ENCODE results near the gene BORCS8.

The BORCS8 gene

DNA sequence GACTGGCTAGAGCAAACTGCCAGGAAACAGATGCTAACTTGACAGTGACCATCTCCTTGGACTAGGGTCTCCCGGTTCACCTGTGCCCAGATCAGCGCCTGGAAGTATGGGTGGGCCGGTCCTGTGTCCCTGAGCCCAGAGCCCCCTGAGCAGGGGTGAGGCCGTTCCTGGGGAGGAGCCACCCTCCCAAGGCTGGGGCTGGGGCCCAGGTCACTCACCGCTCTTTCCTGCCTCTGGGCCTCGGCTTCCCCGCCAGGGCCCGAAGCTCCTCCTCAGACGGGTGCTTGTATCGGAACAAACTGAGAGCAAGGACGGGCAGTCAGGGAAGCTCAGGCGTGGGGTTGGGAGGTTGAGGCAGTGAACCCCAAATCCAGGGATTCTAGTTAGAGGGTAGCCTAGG lies 59.0 kb downstream of the BORCS8 start:
- no peak overlapping the region for H3K4me3 ChIP-seq (replicated peaks in 1 of 2; ENCODE audit: low read depth in 2 of 2, low read length in 2 of 2)
- TF ChIP-seq, protein P1, sequence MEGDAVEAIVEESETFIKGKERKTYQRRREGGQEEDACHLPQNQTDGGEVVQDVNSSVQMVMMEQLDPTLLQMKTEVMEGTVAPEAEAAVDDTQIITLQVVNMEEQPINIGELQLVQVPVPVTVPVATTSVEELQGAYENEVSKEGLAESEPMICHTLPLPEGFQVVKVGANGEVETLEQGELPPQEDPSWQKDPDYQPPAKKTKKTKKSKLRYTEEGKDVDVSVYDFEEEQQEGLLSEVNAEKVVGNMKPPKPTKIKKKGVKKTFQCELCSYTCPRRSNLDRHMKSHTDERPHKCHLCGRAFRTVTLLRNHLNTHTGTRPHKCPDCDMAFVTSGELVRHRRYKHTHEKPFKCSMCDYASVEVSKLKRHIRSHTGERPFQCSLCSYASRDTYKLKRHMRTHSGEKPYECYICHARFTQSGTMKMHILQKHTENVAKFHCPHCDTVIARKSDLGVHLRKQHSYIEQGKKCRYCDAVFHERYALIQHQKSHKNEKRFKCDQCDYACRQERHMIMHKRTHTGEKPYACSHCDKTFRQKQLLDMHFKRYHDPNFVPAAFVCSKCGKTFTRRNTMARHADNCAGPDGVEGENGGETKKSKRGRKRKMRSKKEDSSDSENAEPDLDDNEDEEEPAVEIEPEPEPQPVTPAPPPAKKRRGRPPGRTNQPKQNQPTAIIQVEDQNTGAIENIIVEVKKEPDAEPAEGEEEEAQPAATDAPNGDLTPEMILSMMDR (IDR thresholded peaks at IDR 0.05; ENCODE audit: low read depth, low read length) = no peak
- DNase-seq (ENCODE audit: low read depth in 2 of 2) = no peak

DNA sequence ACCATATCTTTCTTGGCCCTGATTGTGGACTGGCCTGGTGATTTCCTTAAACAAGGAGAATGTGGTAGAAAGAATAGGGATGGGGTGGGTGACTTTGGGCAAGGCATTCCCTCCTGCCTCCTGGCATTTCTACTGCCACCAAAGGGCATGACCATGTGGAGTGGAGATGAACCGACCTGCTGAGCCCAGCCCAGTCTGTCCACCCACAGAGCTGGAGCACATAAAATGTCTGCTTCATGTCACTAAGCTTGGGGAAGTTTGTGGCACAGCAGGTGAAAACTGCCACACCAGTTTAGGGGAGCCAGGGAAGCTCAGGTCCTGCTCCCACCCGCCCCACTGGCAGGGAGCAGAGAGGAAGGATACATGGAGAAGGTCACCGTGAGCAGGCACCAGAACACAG lies 60.0 kb downstream of the BORCS8 start:
- no peak overlapping the region for H3K4me3 ChIP-seq (replicated peaks in 1 of 2; ENCODE audit: low read depth in 2 of 2, low read length in 2 of 2)
- TF ChIP-seq, protein P1 (IDR thresholded peaks at IDR 0.05; ENCODE audit: low read depth, low read length) = no peak
- DNase-seq (ENCODE audit: low read depth in 2 of 2) = no peak

All from cardiac fibroblast (primary cell).